Panc1 (cell line): ENCODE measurements around the gene SPATA17.

Experiments
- CTCF ChIP-seq: fragments of 450-650 bp; IDR thresholded peaks from 2 replicates; pipeline ENCODE4 v1.5.1; 2017; ENCODE audit warnings: mild to moderate bottlenecking
- POLR2AphosphoS5 ChIP-seq: IDR thresholded peaks from 2 replicates; pipeline ENCODE4 v1.6.1; 2012; ENCODE audit warnings: mild to moderate bottlenecking, low read depth, low read length, moderate library complexity
- SIN3A ChIP-seq: IDR thresholded peaks from 2 replicates; pipeline ENCODE4 v1.6.1; 2012; ENCODE audit warnings: low read depth, mild to moderate bottlenecking, low read length, moderate library complexity, borderline replicate concordance; ENCODE audit not compliant: insufficient read depth
- TCF7L2 ChIP-seq: IDR thresholded peaks from 2 replicates; pipeline ENCODE4 v1.6.1; 2011; ENCODE audit warnings: mild to moderate bottlenecking, low read depth, low read length, inconsistent platforms
- TF ChIP-seq, protein P1 (sequence below), 2 experiments: IDR thresholded peaks; 2 replicates each; pipeline ENCODE4 v1.6.1; 2011 to 2012; ENCODE audit warnings: low read depth in 2 of 2, control low read depth in 1 of 2, low read length in 1 of 2, mild to moderate bottlenecking in 1 of 2, moderate library complexity in 1 of 2; ENCODE audit not compliant: insufficient read depth in 1 of 2

DNA sequence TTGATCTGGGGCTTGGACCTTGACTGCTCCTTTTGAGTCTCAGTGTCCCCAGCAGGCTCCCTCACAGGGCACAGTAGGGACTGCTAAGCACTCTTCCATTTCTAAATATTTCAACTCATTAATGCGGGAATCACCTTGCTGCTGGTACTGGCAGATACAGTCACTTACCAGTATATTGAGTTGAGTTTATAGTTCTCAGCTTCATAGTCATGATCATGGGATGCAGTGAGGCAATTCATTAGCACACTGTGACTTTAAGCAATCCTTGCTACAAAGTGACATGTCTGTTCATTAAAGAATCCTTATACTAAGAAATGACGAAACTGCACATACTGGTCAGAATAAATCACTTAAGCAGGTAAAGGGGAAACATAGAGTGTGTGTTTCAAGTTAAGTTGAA, 240.8 kb downstream of the SPATA17 start:
- no peak for TF ChIP-seq CTCF
- TF ChIP-seq POLR2AphosphoS5 = no peak
- TF ChIP-seq, protein P1, sequence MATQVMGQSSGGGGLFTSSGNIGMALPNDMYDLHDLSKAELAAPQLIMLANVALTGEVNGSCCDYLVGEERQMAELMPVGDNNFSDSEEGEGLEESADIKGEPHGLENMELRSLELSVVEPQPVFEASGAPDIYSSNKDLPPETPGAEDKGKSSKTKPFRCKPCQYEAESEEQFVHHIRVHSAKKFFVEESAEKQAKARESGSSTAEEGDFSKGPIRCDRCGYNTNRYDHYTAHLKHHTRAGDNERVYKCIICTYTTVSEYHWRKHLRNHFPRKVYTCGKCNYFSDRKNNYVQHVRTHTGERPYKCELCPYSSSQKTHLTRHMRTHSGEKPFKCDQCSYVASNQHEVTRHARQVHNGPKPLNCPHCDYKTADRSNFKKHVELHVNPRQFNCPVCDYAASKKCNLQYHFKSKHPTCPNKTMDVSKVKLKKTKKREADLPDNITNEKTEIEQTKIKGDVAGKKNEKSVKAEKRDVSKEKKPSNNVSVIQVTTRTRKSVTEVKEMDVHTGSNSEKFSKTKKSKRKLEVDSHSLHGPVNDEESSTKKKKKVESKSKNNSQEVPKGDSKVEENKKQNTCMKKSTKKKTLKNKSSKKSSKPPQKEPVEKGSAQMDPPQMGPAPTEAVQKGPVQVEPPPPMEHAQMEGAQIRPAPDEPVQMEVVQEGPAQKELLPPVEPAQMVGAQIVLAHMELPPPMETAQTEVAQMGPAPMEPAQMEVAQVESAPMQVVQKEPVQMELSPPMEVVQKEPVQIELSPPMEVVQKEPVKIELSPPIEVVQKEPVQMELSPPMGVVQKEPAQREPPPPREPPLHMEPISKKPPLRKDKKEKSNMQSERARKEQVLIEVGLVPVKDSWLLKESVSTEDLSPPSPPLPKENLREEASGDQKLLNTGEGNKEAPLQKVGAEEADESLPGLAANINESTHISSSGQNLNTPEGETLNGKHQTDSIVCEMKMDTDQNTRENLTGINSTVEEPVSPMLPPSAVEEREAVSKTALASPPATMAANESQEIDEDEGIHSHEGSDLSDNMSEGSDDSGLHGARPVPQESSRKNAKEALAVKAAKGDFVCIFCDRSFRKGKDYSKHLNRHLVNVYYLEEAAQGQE (IDR thresholded peaks at IDR 0.05; ENCODE audit: insufficient read depth in 1 of 2, low read depth in 2 of 2, low read length in 1 of 2) = no peak
- TF ChIP-seq TCF7L2 = no peak
- TF ChIP-seq SIN3A = no peak
